WTC11 (cell line): Measurements from ENCODE around the gene SCPEP1. TPM values are rescaled to one million over a fixed set of nuclear protein-coding genes. Genes with fewer than 3 reads are reported as not detected.

Source experiments
- ATAC-seq: fragments of 200-7000 bp; cut with Tn5 transposase; 2 replicates; pipeline ENCODE4 v1.10.0; 2021; ENCODE audit warnings: mild to moderate bottlenecking, moderate library complexity
- CTCF ChIA-PET: fragments of 300-600 bp; sonication (Branson Sonifier 250); formaldehyde crosslinking; loops from one replicate; lab custom pipeline; 2021; ENCODE audit warnings: antibody characterized with exemption; lab: Charles Lee
- POLR2A ChIA-PET: fragments of 350-600 bp; sonication (Branson Sonifier 250); formaldehyde crosslinking; loops from one replicate; lab custom pipeline; 2021; ENCODE audit warnings: antibody characterized with exemption; lab: Charles Lee
- DNase-seq: peaks from one replicate; pipeline ENCODE4 v3.0.0; 2021; ENCODE audit warnings: low spot score
- H3K27ac Mint-ChIP-seq: 2 replicates; pipeline ENCODE4 v1.8.0; 2021; ENCODE audit warnings: mixed read lengths
- H3K27me3 Mint-ChIP-seq: 2 replicates; pipeline ENCODE4 v1.8.0; 2021; ENCODE audit warnings: low read depth, mild to moderate bottlenecking, moderate library complexity, mixed read lengths
- H3K36me3 Mint-ChIP-seq: 2 replicates; pipeline ENCODE4 v1.8.0; 2021; ENCODE audit warnings: mixed read lengths
- H3K4me1 Mint-ChIP-seq: 2 replicates; pipeline ENCODE4 v1.8.0; 2022; ENCODE audit warnings: mixed read lengths
- H3K4me3 Mint-ChIP-seq: 2 replicates; pipeline ENCODE4 v1.8.0; 2021; ENCODE audit warnings: mild to moderate bottlenecking, moderate library complexity, mixed read lengths
- H3K9me3 Mint-ChIP-seq: 2 replicates; pipeline ENCODE4 v1.8.0; 2021; ENCODE audit warnings: mixed read lengths
- CREB1 ChIP-seq: sonication (generic); formaldehyde crosslinking; IDR thresholded peaks from 2 replicates; pipeline ENCODE4 v1.8.0; 2023; ENCODE audit warnings: mild to moderate bottlenecking, missing genetic modification reagents
- CTCF ChIP-seq: fragments of 200-600 bp; IDR thresholded peaks from 2 replicates; pipeline ENCODE4 v1.8.0; 2022; ENCODE audit warnings: antibody characterized with exemption
- FOXK1 ChIP-seq: sonication (generic); formaldehyde crosslinking; IDR thresholded peaks from 2 replicates; pipeline ENCODE4 v1.8.0; 2022; ENCODE audit warnings: mild to moderate bottlenecking, moderate library complexity, missing genetic modification reagents
- HMGA2 ChIP-seq: fragments of 250-450 bp; sonication (Bioruptor Pico); IDR thresholded peaks from 2 replicates; pipeline ENCODE4 v1.4.0; 2021; ENCODE audit warnings: mild to moderate bottlenecking, moderate library complexity
- MLX ChIP-seq: sonication (generic); formaldehyde crosslinking; IDR thresholded peaks from 2 replicates; pipeline ENCODE4 v1.8.1; 2023; ENCODE audit warnings: mild to moderate bottlenecking, missing genetic modification reagents, moderate library complexity
- ZNF425 ChIP-seq: fragments of 250-450 bp; sonication (Bioruptor Pico); conservative IDR thresholded peaks from 2 replicates; pipeline ENCODE4 v1.9.0; 2021; ENCODE audit warnings: mild to moderate bottlenecking
- ZNF532 ChIP-seq: fragments of 250-450 bp; sonication (Bioruptor Pico); IDR thresholded peaks from 2 replicates; pipeline ENCODE4 v1.9.0; 2021; ENCODE audit warnings: mild to moderate bottlenecking, borderline replicate concordance
- total RNA-seq: library from RNA; stranded (reverse); gene quantifications from 3 replicates; pipeline ENCODE4 v1.2.3, GENCODE V29; 2021

SCPEP1 gene
- total RNA-seq, 1 experiment from 2014 or later, result 49.3 TPM

- Mint-ChIP-seq H3K27ac (no peak overlapping the region), H3K4me3 (no peak overlapping the region), H3K9me3 (peaks cover 8% of the 10 kb centered on the region; the same call in 1 of the 2 replicates), H3K36me3 (peaks cover 3% of the 10 kb centered on the region), H3K4me1 (peaks cover 25% of the 10 kb centered on the region), H3K27me3 (no peaks in the 10 kb centered on the region)
- CTCF ChIA-PET, result interaction anchor here (2.1 to 3.3 kb wide), 3 partner anchors 40 to 79 kb away, joined by 9 to 13 read pairs (median 12); no protein-coding TSS in a partner anchor
- TF ChIP-seq ZNF425 (CRISPR knock-in tag), result no peak
- TF ChIP-seq HMGA2 (CRISPR knock-in tag), result no peak
- TF ChIP-seq ZNF532 (CRISPR knock-in tag), result no peak
- no peak for TF ChIP-seq CTCF
- no peak for TF ChIP-seq MLX (CRISPR knock-in tag)
- ATAC-seq, result no peak
- DNase-seq, result no peak
- POLR2A ChIA-PET, result no interaction called here
Observed at GRCh38 chr17:57008958-57009357, 31.0 kb downstream of the SCPEP1 start.

GRCh38 chr17:57009737-57010445 is 32.0 kb downstream of the SCPEP1 start:
- TF ChIP-seq FOXK1 (CRISPR knock-in tag) (0 out of 2 replicates have a peak, but pooled peaks have one; percentile 57), CTCF (peak; percentile 38; the same call in 1 of the 2 replicates), CREB1 (CRISPR knock-in tag) (no peak), MLX (CRISPR knock-in tag) (no peak)
- Mint-ChIP-seq H3K4me1 (peaks cover 25% of the 10 kb centered on the region), H3K27ac (peak overlapping the region; percentile 61), H3K4me3 (no peak overlapping the region), H3K36me3 (peaks cover 3% of the 10 kb centered on the region), H3K27me3 (no peaks in the 10 kb centered on the region), H3K9me3 (peaks cover 9% of the 10 kb centered on the region)
- peak; percentile 70 for DNase-seq
- CTCF ChIA-PET, result interaction anchor here (0.6 to 3.4 kb wide), 32 partner anchors 8 to 461 kb away, joined by 3 to 38 read pairs (median 4); partner anchors contain the start of genes AKAP1 and SCPEP1
- POLR2A ChIA-PET, result no interaction called here
- ATAC-seq, result peak; percentile 90
